Activated CD4-positive, alpha-beta T cell treated with anti-CD3 and anti-CD28 coated beads for 4 hours (primary cell): ENCODE results near the gene KLHDC7B.

Experiments
- DNase-seq, 2 donors: peaks; one replicate each; pipeline ENCODE4 v3.0.0-alpha.2; 2020

Gene KLHDC7B

GRCh38 chr22:50548921-50549790 is 3.5 kb downstream of the KLHDC7B start:
- DNase-seq: no peak

GRCh38 chr22:50550395-50550794 is 4.7 kb downstream of the KLHDC7B start:
- no peak for DNase-seq

DNA sequence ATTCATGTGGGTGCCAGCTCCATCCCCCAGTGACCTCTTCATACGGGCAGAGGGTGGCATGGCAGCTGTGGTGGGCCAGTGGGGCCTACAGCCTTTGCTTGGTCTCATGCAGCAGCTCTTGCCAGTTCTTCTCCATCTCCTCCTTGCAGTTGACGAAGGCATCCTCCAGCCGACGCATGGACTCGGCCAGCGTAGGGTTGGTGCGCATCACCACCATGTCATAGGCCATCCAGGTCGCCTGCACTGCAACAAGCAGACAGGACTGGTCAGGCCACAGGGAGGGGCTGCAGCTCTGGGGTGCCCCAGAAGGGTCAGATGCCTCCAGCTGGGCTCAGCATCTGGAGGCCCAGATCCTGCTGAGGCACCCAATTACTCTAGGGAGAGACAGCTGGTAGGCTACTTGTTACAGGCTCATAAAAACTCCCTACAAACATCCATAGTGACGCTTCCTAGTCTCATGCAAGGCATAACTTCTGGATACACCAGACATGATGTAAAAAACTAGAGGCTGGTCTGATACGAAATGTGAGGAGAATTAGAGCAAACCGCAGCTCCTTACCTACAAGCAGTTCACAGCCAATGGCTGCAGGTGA is 5.6 kb downstream of the KLHDC7B start:
- DNase-seq: no peak

DNA sequence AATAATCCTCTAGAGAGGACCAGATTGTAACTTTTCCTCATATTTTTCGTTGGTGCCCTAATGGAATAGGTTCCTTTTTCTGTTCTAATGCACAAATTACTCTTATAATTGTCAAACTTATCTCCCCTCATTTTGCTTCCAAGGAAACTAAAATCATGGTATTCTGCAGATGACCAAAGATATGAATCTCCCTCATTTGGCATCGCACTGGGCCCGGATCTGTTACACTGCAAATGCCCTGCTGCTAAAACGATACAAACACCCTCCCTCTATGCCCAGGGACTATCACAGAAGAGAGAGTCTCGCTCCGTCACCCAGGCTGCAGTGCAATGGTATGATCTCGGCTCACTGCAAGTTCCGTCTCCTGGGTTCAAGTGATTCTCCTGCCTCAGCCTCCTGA is 7.6 kb downstream of the KLHDC7B start:
- DNase-seq: no peak

GRCh38 chr22:50556703-50557102 is 11.0 kb downstream of the KLHDC7B start:
- DNase-seq: no peak

DNA sequence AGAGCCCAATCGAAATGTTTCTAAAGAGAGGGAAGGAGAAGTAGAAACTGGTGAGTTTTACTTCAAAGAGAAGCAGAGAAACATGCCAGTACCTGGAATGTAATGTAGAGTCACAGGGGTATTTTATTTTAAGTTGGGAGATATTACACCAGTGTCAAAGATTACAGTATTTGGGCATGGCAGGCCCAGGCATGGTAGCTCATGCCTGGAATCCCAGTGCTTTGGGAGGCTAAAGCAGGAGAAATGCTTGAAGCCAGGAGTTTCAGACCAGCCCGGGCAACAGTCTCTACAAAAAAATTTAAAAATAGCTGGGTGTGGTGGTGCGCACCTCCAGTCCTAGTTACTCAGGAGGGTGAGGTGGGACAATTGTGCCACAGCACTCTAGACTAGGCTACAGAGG is 14.3 kb downstream of the KLHDC7B start:
- no peak for DNase-seq

DNA sequence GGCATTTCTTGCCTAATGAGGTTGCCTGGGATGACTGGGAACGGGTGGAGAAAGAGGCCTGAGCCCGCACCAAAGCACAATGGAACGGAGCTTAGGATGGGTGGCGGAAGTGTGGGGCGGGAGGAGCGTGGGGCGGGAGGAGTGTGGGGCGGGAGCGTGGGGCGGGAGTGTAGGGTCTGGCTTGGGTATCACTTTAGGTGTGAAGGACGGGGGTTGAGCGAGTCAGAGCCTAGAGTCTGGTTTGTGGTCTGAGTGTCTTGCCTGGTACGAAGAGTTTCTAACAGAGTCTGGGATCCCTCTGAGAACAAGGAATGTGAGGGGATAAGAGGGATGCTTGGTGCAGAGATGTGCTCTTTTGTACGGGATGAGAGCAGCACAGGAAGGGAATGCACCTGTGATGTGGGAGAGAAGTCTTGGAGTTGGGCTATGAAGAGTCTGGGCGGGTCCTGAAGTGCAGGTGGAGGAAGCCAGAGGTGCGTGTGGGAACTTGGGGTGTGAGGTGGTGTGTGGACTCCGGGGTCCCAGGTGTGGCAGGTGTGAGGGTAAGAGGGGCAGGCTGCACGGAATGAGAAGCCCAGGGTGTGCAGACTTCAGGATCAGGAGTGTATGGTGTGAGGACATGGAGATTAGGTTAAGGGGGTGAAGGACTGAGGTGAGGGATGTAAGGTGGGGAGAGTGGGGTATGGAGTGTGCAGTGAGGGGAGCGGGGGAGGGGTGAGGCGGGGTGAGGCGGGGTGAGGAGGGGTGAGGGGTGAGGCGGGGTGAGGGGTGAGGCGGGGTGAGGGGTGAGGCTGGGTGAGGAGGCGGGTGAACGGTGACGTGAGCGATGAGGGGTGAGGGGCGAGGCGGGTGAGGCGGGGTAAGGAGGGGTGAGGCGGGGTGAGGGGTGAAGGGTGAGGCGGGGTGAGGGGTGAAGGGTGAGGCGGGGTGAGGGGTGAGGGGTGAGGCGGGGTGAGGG is 16.0 kb downstream of the KLHDC7B start:
- no peak for DNase-seq

- peak; percentile 97 to 98 for DNase-seq
Observed at GRCh38 chr22:50562523-50563412, 17.1 kb downstream of the KLHDC7B start, which contains the start of gene SYCE3. TSS of gene SYCE3 (minus strand) at chr22:50562919. CDS start at chr22:50556405, 6,514 bp downstream.

- no peak for DNase-seq
Observed at GRCh38 chr22:50563413-50564160, 17.9 kb downstream of the KLHDC7B start.

- no peak for DNase-seq
Observed at GRCh38 chr22:50564289-50564688, 18.6 kb downstream of the KLHDC7B start.

DNA sequence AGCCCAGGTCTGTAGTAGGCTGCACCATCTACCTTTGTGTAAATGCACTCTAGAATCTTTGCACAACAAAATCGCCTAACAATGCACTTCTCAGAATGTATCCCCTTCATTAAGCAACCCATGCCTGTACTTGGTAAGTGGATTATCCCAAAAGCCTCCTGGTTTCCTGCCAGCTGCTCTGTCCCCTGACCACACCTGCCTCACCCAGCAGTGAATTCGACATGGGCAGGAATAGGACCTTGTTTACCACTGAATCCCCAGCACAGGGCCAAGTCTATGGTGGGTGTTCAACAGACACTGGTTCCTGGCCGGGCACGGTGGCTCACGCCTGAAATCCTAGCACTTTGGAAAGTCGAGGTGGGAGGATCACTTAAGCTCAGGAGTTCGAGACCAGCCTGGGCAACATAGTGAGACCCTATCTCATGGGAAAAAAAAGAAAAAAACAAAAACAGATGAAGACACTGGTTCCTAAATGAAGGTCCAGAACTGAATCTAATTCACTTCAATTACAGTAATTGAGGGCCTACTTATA is 22.1 kb downstream of the KLHDC7B start:
- DNase-seq: no peak

DNA sequence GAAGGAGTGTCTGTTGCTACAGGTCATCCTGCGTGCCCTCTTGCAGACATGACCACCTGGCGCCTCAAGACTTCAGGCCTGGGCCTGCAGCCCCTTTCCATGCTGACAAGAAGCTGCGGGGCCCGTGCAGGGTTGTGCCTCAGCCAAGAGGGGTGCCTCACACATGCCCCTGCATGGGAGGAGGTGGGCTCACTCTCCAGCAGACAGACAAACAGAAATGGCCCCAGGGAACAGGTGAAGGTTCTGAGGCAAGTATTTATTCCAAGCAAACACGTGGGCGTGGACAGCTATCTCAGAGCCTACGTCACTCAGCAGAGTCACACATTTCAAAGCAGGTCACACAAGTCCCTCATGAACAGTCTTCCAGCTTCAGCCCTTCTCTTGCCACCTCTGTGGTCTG is 22.9 kb downstream of the KLHDC7B start:
- no peak for DNase-seq

DNA sequence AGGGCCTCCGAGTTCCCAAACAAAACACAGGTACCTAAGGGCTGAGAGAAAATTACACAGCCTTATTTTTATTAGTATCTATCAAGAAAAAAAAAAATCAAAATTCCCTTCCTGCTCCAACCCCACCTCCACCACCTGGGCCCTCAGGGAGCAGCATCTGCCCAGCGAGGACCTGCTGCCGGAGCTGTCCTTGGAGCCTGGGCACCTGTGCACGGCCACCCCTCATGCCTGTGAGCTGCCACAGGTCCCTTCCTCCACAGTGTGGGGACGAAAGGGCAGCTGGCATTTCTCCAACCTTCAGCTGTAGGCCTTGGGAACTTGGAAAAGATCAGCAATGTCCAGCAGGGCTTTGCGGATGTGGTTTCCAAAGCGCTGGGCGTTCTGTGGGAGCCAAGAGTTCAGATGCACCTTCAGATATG is 23.4 kb downstream of the KLHDC7B start:
- DNase-seq: no peak

- DNase-seq: no peak
Observed at GRCh38 chr22:50569896-50570535, 24.3 kb downstream of the KLHDC7B start.

DNA sequence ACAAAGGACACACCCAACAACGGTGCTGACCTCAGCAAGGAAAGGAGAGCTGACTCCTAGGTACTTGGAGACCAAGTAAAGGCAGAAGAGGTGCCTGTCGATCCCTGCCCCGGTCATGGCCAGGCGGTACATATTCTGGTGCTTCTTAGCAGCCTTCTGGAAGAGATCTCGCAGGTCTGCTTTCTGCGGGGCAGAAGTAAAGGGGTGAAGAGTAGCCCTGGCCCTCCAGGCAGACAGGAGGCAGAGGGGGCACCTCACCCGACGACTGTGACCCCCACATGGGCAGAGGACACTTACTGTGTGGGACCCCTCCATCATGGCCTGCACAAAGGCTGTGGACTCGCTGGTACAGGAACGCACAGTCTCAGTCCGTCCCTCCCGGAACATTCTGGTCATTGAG is 25.2 kb downstream of the KLHDC7B start:
- DNase-seq: no peak

- DNase-seq: no peak
Observed at GRCh38 chr22:50571264-50572175, 25.8 kb downstream of the KLHDC7B start.

- DNase-seq: no peak
Observed at GRCh38 chr22:50572965-50573364, 27.3 kb downstream of the KLHDC7B start.

GRCh38 chr22:50573491-50574382 is 28.0 kb downstream of the KLHDC7B start:
- DNase-seq: no peak
